Liver (tissue), 3 donors: ENCODE measurements around the gene FKRP.

Experiments used
- ATF3 ChIP-seq: IDR thresholded peaks from 2 replicates; pipeline ENCODE4 v1.6.1; 2016; ENCODE audit warnings: antibody characterized with exemption
- CTCF ChIP-seq: fragments of 150-350 bp; IDR thresholded peaks from 2 replicates; pipeline ENCODE4 v1.5.1; 2017; ENCODE audit warnings: improper control_type of control experiment, low read depth, low read length; ENCODE audit not compliant: missing input control
- FOXA1 ChIP-seq: IDR thresholded peaks from 2 replicates; pipeline ENCODE4 v1.6.1; 2016; ENCODE audit warnings: antibody characterized with exemption
- GABPA ChIP-seq, 2 donors: IDR thresholded peaks in 1 of 2; conservative IDR thresholded peaks in 1 of 2; 2 replicates each; pipeline ENCODE4 v1.6.1; 2016; ENCODE audit warnings: antibody characterized with exemption in 2 of 2, mild to moderate bottlenecking in 1 of 2, moderate library complexity in 1 of 2
- HNF4A ChIP-seq, 2 donors: conservative IDR thresholded peaks; 2 replicates each; pipeline ENCODE4 v1.6.1; 2016; ENCODE audit warnings: antibody characterized with exemption in 2 of 2, mild to moderate bottlenecking in 2 of 2
- JUND ChIP-seq, 2 donors: IDR thresholded peaks; 2 replicates each; pipeline ENCODE4 v1.6.1; 2016; ENCODE audit warnings: antibody characterized with exemption in 2 of 2
- MAX ChIP-seq: IDR thresholded peaks from 2 replicates; pipeline ENCODE4 v1.6.1; 2016; ENCODE audit warnings: antibody characterized with exemption
- RAD21 ChIP-seq, 2 donors: IDR thresholded peaks; 2 replicates each; pipeline ENCODE4 v1.6.1; 2016; ENCODE audit warnings: antibody characterized with exemption in 2 of 2, mild to moderate bottlenecking in 2 of 2
- REST ChIP-seq: IDR thresholded peaks from 2 replicates; pipeline ENCODE4 v1.6.1; 2016; ENCODE audit warnings: antibody characterized with exemption, mild to moderate bottlenecking
- SP1 ChIP-seq: IDR thresholded peaks from 2 replicates; pipeline ENCODE4 v1.6.1; 2018; ENCODE audit warnings: antibody characterized with exemption, mild to moderate bottlenecking
- TAF1 ChIP-seq: conservative IDR thresholded peaks from 2 replicates; pipeline ENCODE4 v1.6.1; 2016; ENCODE audit warnings: antibody characterized with exemption, mild to moderate bottlenecking
- YY1 ChIP-seq: IDR thresholded peaks from 2 replicates; pipeline ENCODE4 v1.6.1; 2016; ENCODE audit warnings: antibody characterized with exemption, mild to moderate bottlenecking
- ZBTB33 ChIP-seq: IDR thresholded peaks from 2 replicates; pipeline ENCODE4 v1.6.1; 2016; ENCODE audit warnings: antibody characterized with exemption
- donor health status: healthy.
- donor health status: healthy.

GRCh38 chr19:46745521-46746280 lies at the start of gene FKRP:
- no peak for TF ChIP-seq ZBTB33
- no peak for TF ChIP-seq MAX
- TF ChIP-seq CTCF = no peak
- TF ChIP-seq GABPA (IDR thresholded peaks at IDR 0.05 in 1 of 2, conservative IDR thresholded peaks at IDR 0.05 in 1 of 2) = no peak
- TF ChIP-seq SP1 = no peak
- peak; percentile 91 for TF ChIP-seq YY1
- TF ChIP-seq RAD21 (IDR thresholded peaks at IDR 0.05) = no peak
- TF ChIP-seq TAF1 = no peak
- TF ChIP-seq JUND (IDR thresholded peaks at IDR 0.05) = no peak
- no peak for TF ChIP-seq REST
- TF ChIP-seq ATF3 = no peak
- TF ChIP-seq FOXA1 = no peak
- no peak for TF ChIP-seq HNF4A (conservative IDR thresholded peaks at IDR 0.05)
